H1 (cell line): Measurements from ENCODE around the gene CPTP.

Experiments used
- ATF3 ChIP-seq: IDR thresholded peaks from 2 replicates; pipeline ENCODE4 v1.6.1; 2011; ENCODE audit warnings: low read depth, mild to moderate bottlenecking, low read length; ENCODE audit not compliant: insufficient read depth
- BRCA1 ChIP-seq: IDR thresholded peaks from 2 replicates; pipeline ENCODE4 v1.6.1; 2012; ENCODE audit warnings: low read depth, low read length, improper control_type of control experiment
- CTCF ChIP-seq, 3 experiments: IDR thresholded peaks; 1 replicate in 2 of 3; 2 replicates in 1 of 3; pipeline versions ENCODE4 v1.5.1 to v1.6.1; 2011; ENCODE audit warnings: low read length in 3 of 3, mild to moderate bottlenecking in 3 of 3, inconsistent platforms in 2 of 3, low read depth in 1 of 3, moderate library complexity in 1 of 3; ENCODE audit not compliant: insufficient read depth in 1 of 3; ENCODE audit errors: control extremely low read depth in 1 of 3
- HDAC2 ChIP-seq, 2 experiments: fragments of 300-600 bp in 1 of 2; sonication (generic) in 1 of 2; IDR thresholded peaks; 2 replicates each; pipeline ENCODE4 v1.6.1; 2011 to 2012; ENCODE audit warnings: low read depth in 2 of 2, low read length in 2 of 2, mild to moderate bottlenecking in 2 of 2, moderate library complexity in 2 of 2, borderline replicate concordance in 1 of 2, inconsistent platforms in 1 of 2
- MAX ChIP-seq: IDR thresholded peaks from 2 replicates; pipeline ENCODE4 v1.6.1; 2012; ENCODE audit warnings: inconsistent platforms
- NRF1 ChIP-seq: IDR thresholded peaks from 2 replicates; pipeline ENCODE4 v1.6.1; 2011; ENCODE audit warnings: mild to moderate bottlenecking, low read depth, low read length, improper control_type of control experiment
- POLR2AphosphoS5 ChIP-seq: IDR thresholded peaks from 2 replicates; pipeline ENCODE4 v1.6.1; 2011; ENCODE audit warnings: low read depth, low read length
- POU5F1 ChIP-seq: IDR thresholded peaks from 2 replicates; pipeline ENCODE4 v1.6.1; 2011; ENCODE audit warnings: low read depth, mild to moderate bottlenecking, low read length, moderate library complexity
- TCF12 ChIP-seq: IDR thresholded peaks from 2 replicates; pipeline ENCODE4 v1.6.1; 2011; ENCODE audit warnings: low read depth, mild to moderate bottlenecking, low read length

GRCh38 chr1:1335283-1335682, 10.7 kb downstream of the CPTP start:
- TF ChIP-seq TCF12: no peak
- TF ChIP-seq CTCF (IDR thresholded peaks at IDR 0.05; ENCODE audit: control extremely low read depth in 1 of 3, insufficient read depth in 1 of 3, low read depth in 1 of 3, low read length in 3 of 3): no peak
- no peak for TF ChIP-seq ATF3
- TF ChIP-seq HDAC2 (IDR thresholded peaks at IDR 0.05; ENCODE audit: borderline replicate concordance in 1 of 2, low read depth in 2 of 2, low read length in 2 of 2): no peak
- TF ChIP-seq NRF1: no peak
- TF ChIP-seq MAX: no peak
- TF ChIP-seq POU5F1: no peak
- no peak for TF ChIP-seq POLR2AphosphoS5
- no peak for TF ChIP-seq BRCA1
